ENCODE data around the gene PRR30. TPM values are rescaled to one million over a fixed set of nuclear protein-coding genes. Genes with fewer than 3 reads are reported as not detected.

The PRR30 gene
- total and polyA plus RNA-seq, 10 of the 15 experiments (the other 5 are each of a cell fraction or from before 2014, with no cell fraction given): not detected

DNA sequence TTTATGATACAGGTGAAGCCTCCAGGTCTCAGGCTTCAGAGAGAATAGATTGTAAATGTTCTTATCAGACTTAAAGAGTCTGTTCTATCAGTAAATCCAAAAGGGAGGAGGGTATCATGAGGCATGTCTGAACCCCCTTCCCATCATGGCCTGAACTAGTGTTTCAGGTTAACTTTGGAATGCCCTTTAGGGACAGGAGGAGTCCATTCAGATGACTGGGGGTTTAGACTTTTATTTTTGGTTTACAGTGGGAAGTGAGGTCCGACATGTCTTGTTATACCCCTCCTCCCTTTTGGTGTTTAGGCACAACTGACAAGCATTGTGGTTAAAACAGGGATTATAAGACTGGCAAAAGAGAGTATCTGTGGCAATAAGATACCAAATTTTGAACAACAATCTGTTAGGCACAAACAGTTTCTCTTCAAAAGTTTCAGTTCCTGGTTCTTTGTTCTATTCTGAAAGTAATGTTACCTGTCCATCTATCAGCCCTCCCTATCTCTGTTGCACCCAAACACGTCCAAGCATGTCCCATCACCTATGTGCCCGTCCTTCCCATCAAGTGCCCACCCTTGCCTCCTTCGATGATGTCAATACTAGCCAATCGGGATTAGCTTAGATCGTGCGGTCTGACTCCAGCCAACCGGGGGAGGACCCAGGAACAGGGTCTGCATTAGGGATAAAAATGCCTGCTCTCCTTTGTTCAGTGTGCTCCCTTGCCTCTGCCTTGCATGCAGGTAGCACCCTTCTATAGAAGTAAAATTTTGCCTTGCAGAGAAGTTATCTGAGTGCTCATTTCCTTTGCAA is 26.0 kb upstream of the PRR30 start (continued):
- TF ChIP-seq JUND (IDR thresholded peaks at IDR 0.05; ENCODE audit: low read depth, low read length): no peak; the same call in 1 of the 2 replicates
- TF ChIP-seq TCF3 (IDR thresholded peaks at IDR 0.05; ENCODE audit: borderline replicate concordance, insufficient read depth, low read depth, low read length): no peak
- TF ChIP-seq RCOR1 (conservative IDR thresholded peaks at IDR 0.05; ENCODE audit: low read depth, low read length): no peak
- TF ChIP-seq, protein P1, sequence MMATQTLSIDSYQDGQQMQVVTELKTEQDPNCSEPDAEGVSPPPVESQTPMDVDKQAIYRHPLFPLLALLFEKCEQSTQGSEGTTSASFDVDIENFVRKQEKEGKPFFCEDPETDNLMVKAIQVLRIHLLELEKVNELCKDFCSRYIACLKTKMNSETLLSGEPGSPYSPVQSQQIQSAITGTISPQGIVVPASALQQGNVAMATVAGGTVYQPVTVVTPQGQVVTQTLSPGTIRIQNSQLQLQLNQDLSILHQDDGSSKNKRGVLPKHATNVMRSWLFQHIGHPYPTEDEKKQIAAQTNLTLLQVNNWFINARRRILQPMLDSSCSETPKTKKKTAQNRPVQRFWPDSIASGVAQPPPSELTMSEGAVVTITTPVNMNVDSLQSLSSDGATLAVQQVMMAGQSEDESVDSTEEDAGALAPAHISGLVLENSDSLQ (IDR thresholded peaks at IDR 0.05): peak; percentile 75; the same call in 1 of the 2 replicates
- no peak for TF ChIP-seq E2F8 (IDR thresholded peaks at IDR 0.05; ENCODE audit: low read depth, partially characterized antibody)
- TF ChIP-seq PML (IDR thresholded peaks at IDR 0.05; ENCODE audit: low read length): no peak
- no peak for TF ChIP-seq USF2 (IDR thresholded peaks at IDR 0.05; ENCODE audit: borderline replicate concordance, low read depth, low read length)
- no peak for TF ChIP-seq SMAD1 (IDR thresholded peaks at IDR 0.05; ENCODE audit: low read depth, partially characterized antibody)
- TF ChIP-seq KAT2A (conservative IDR thresholded peaks at IDR 0.05; ENCODE audit: control insufficient read depth, low read depth, low read length): no peak
- TF ChIP-seq HDGF (IDR thresholded peaks at IDR 0.05): no peak; the same call in 1 of the 2 replicates
- TF ChIP-seq NR2F1 (conservative IDR thresholded peaks at IDR 0.05): no peak
- 0 out of 4 replicates have a peak, but pooled peaks of 1 of the 2 experiments have one; percentile 16 for TF ChIP-seq EP300 (IDR thresholded peaks at IDR 0.05; ENCODE audit: borderline replicate concordance in 1 of 2, control insufficient read depth in 1 of 2, low read depth in 2 of 2, low read length in 2 of 2)
- TF ChIP-seq, protein P2, sequence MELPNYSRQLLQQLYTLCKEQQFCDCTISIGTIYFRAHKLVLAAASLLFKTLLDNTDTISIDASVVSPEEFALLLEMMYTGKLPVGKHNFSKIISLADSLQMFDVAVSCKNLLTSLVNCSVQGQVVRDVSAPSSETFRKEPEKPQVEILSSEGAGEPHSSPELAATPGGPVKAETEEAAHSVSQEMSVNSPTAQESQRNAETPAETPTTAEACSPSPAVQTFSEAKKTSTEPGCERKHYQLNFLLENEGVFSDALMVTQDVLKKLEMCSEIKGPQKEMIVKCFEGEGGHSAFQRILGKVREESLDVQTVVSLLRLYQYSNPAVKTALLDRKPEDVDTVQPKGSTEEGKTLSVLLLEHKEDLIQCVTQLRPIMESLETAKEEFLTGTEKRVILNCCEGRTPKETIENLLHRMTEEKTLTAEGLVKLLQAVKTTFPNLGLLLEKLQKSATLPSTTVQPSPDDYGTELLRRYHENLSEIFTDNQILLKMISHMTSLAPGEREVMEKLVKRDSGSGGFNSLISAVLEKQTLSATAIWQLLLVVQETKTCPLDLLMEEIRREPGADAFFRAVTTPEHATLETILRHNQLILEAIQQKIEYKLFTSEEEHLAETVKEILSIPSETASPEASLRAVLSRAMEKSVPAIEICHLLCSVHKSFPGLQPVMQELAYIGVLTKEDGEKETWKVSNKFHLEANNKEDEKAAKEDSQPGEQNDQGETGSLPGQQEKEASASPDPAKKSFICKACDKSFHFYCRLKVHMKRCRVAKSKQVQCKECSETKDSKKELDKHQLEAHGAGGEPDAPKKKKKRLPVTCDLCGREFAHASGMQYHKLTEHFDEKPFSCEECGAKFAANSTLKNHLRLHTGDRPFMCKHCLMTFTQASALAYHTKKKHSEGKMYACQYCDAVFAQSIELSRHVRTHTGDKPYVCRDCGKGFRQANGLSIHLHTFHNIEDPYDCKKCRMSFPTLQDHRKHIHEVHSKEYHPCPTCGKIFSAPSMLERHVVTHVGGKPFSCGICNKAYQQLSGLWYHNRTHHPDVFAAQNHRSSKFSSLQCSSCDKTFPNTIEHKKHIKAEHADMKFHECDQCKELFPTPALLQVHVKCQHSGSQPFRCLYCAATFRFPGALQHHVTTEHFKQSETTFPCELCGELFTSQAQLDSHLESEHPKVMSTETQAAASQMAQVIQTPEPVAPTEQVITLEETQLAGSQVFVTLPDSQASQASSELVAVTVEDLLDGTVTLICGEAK (IDR thresholded peaks at IDR 0.05; ENCODE audit: borderline replicate concordance): no peak
- TF ChIP-seq BHLHE40 (IDR thresholded peaks at IDR 0.05; ENCODE audit: borderline replicate concordance in 1 of 2, low read depth in 2 of 2, low read length in 1 of 2): no peak

Data from GM12878 (cell line).